GM19438 (cell line): ENCODE data around the gene NDUFB2.
"Not testable (repeated sequence)": the region's sequence is repeated elsewhere in the genome, so short reads cannot be mapped to it uniquely, and the experiment has no call there.

Experiments used
- ATAC-seq: cut with Tn5 transposase; IDR thresholded peaks from one replicate; pipeline ENCODE4 v1.9.1; 2021; ENCODE audit warnings: low read depth; ENCODE audit not compliant: unreplicated experiment

NDUFB2 gene

GRCh38 chr7:140732416-140732815 is 35.9 kb downstream of the NDUFB2 start:
- ATAC-seq, result no peak

DNA sequence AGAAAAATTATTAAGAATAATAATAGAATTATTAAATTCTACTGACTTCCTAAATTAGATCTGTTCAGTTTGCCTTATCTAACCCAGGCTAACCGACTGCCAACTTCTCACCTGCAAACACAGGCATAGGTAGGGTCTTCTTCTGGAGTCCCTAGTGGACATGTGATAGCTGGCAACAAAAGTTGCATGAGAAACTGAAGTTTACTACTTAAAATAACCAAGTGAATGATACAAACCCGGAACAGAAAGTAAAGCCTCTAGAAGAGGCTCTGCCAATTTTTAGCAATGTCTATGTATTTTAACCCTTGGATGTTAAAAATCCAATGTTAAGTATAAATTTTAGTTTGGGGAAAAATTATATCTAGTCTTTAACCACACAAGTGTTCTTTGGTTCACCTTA is 37.6 kb downstream of the NDUFB2 start:
- ATAC-seq, result no peak

DNA sequence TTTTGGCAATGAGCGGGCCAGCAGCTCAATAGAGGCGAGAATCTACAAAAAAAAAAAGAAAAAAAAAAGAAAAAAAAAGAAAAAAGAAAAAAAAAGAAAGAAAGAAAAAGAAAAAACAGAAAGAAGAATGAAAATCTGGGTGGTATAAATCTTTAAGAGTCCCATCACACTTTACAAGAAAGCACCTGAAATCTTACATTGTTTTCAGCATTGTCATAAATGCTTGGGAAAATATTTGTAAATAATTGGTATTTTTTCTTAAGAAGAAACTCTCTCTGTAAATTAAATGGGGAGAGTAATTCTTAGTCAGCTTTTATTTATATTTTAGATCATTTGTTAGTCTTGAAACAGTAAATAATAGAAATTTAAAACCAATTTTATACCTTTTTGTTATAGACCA is 38.2 kb downstream of the NDUFB2 start:
- ATAC-seq, result no peak

DNA sequence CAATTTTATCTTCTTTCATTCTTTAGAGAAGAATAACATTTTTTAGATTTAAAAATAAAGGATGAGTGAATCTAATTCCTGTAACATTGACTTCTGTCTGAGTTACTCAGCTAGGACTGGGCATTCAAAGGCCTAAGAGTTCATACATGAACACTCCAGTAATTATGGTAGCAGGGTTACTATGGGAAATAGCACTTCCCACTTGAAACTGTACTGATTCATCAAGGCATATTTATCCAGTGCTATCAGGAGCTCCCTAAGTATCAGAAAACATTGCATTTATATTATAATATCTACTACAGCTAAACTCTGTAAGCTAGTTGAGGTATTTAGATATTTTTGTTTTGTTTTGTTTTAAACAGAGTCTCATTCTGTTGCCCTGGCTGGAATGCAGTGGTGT is 41.8 kb downstream of the NDUFB2 start:
- ATAC-seq, result no peak

- ATAC-seq, result not testable (repeated sequence)
These were observed 46.7 kb downstream of the NDUFB2 start for GRCh38 chr7:140743255-140743654.

DNA sequence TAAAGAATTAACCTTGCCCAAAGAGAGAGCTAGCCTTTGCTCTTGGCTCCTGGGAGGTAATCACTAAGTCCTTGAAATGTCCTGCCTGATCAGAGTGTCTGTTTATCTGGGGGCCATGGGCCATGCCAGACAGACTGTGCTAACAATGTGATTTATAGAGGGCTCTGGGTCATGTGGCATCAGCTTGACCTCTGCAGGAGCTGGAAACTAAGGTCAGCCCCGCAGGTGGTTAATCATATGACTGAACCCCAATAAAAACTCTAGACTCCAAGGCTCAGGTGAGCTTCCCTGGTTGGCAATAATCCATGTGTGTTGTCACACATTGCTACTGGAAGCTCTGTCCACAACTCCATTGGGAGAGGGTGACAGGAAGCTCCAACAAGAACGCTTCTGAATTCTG is 47.5 kb downstream of the NDUFB2 start:
- no peak for ATAC-seq

DNA sequence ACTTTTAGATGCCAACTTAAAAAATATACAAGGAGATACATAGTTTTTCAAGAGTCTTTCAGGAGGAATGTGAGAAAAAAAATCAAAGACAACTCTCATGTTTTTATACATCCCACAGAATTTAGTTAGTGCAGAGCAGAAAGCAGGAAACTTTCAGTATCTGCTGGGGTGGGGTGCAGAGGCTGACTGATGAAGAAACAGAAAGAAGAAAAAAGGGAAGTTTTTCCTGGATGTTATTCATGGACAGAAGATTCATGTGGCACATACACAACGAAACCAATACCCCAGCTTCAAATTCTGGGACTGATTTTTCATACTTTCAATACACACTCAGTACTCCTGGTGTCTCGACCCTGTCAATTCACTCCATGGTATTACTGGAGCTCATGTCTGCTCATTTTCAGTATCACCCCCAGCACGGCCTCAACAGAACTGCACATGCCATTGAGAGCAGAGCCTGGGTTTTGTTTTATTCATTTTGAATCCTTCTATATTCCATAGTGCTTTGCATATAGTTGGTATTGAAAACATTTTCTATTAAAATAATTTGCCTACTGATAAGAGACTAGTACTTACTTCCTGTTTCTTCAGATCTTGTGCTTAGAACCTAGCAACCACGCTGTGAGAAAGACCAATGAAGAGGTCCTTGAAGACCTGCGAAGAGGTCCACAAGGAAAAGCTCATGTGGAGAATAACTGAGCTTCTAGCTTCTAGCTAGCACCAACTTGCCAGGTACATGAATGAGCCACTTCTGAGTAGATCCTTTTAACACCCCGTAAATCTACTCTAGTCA is 49.0 kb downstream of the NDUFB2 start:
- no peak for ATAC-seq

- ATAC-seq, result no peak
These were observed 50.2 kb downstream of the NDUFB2 start for GRCh38 chr7:140746751-140747150.

DNA sequence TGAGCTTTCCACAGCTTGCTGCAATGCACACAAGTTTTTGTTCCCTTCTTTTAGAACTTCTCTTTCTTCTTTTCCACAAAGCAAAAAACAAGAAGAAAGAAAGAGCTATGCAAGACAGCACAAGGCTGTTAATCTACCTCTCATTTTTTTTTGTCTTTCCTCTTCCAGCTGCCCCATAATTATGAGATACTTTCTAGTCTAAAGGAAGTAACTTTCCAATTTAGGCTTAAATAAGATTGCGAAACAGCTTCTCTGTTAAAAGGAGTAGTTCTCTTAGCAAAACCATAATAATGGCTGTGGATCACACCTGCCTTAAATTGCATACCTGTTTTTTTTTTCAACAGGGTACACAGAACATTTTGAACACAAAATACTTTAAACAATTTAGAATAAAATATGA is 56.0 kb downstream of the NDUFB2 start:
- ATAC-seq, result no peak

DNA sequence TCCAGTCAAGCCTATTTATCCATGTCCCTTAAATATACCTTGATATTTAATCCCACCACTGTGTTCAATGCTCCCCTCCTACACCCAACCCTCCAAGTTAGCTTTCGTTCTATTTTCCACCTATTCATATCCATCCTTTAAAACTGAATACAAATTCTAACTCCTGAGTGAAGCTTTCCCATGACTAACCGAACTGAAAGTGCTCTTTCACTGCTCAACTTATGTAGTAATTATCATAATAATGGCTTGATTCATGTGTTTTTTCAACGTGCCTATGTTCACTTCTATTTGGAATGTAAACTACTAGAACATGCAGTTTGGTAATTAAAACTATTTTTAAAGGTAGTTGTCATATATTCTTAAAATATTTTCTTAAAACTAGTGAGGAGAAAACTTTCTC is 58.0 kb downstream of the NDUFB2 start:
- ATAC-seq, result no peak
